ENCODE measurements around the gene SELE. TPM values are rescaled to one million over a fixed set of nuclear protein-coding genes. Genes with fewer than 3 reads are reported as not detected.

SELE gene, protein sequence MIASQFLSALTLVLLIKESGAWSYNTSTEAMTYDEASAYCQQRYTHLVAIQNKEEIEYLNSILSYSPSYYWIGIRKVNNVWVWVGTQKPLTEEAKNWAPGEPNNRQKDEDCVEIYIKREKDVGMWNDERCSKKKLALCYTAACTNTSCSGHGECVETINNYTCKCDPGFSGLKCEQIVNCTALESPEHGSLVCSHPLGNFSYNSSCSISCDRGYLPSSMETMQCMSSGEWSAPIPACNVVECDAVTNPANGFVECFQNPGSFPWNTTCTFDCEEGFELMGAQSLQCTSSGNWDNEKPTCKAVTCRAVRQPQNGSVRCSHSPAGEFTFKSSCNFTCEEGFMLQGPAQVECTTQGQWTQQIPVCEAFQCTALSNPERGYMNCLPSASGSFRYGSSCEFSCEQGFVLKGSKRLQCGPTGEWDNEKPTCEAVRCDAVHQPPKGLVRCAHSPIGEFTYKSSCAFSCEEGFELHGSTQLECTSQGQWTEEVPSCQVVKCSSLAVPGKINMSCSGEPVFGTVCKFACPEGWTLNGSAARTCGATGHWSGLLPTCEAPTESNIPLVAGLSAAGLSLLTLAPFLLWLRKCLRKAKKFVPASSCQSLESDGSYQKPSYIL
- total RNA-seq (2022) (not detected in 2 replicates), Bru-seq, nascent RNA (not detected), BruChase-seq, experiment 1, labeled RNA remaining after a 6-hour chase (not detected), BruChase-seq, experiment 2, labeled RNA remaining after a 2-hour chase (not detected)
- long read RNA-seq: 0 reads

DNA sequence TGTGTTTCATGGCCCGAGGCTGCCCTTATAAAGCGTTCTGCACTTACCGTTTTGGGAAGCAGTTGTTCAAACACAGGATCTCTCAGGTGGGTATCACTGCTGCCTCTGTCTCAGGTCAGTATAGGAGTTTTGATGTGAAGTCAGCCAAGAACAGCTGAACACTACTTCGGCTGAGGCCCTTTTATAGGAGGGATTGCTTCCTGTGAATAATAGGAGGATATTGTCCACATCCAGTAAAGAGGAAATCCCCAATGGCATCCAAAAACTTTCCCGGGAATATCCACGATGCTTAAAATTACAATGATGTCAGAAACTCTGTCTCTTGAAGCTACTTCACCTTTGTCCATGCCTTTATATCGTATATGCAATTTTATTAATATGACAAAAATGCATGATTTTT, at the start of gene SELE:
Gene SELE (minus strand): TSS at position 156 of the 400 bp plus-strand sequence. CDS start 467 bp downstream, outside the sequence.
- Mint-ChIP-seq H3K27ac (ENCODE audit: low read depth, unreplicated experiment) (no peak within 1 kb of the TSS), H3K4me3 (ENCODE audit: unreplicated experiment) (no peak within 1 kb of the TSS), H3K27me3 (ENCODE audit: insufficient read depth, unreplicated experiment) (peaks cover 27% of the 10 kb centered on the region), H3K4me1 (ENCODE audit: insufficient read depth, unreplicated experiment) (no peaks in the 10 kb centered on the region), H3K9me3 (ENCODE audit: unreplicated experiment) (no peaks in the 10 kb centered on the region), H3K36me3 (ENCODE audit: insufficient read depth, unreplicated experiment) (no peaks in the 10 kb centered on the region)
- CTCF ChIA-PET: interaction anchor here (1.0 to 1.1 kb wide), 2 partner anchors 132 to 184 kb away, joined by 3 to 4 read pairs; no protein-coding TSS in a partner anchor
- no TSS peak for BruUV-seq (replicated peaks)
- intact Hi-C loops (cut with micrococcal nuclease): no loop called here
- POLR2A ChIA-PET: no interaction called here
- no peak for DNase-seq (ENCODE audit: unreplicated experiment)
- TF ChIP-seq, protein P1, sequence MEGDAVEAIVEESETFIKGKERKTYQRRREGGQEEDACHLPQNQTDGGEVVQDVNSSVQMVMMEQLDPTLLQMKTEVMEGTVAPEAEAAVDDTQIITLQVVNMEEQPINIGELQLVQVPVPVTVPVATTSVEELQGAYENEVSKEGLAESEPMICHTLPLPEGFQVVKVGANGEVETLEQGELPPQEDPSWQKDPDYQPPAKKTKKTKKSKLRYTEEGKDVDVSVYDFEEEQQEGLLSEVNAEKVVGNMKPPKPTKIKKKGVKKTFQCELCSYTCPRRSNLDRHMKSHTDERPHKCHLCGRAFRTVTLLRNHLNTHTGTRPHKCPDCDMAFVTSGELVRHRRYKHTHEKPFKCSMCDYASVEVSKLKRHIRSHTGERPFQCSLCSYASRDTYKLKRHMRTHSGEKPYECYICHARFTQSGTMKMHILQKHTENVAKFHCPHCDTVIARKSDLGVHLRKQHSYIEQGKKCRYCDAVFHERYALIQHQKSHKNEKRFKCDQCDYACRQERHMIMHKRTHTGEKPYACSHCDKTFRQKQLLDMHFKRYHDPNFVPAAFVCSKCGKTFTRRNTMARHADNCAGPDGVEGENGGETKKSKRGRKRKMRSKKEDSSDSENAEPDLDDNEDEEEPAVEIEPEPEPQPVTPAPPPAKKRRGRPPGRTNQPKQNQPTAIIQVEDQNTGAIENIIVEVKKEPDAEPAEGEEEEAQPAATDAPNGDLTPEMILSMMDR (IDR thresholded peaks at IDR 0.05; ENCODE audit: unreplicated experiment): no peak

DNA sequence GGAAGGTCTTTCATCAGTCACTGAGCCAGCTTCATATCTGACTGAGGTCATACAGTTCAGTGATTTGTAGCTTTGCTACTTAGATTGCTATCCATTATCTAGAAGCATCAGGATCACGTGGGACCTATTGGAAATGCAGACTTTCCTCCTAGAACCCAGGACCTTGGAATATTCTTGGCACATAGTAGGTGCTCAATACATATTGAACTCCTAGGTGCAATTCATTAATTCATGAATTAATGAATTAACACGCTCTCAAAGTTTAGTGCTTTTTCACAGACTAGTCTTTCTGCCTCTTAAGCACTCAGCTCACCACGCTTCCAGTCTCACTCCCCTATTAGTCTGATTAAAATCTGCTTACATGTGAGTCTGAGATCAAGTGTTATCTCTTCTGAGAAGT, 48.7 kb upstream of the SELE start:
- CTCF ChIA-PET: interaction anchor here (0.6 to 2.6 kb wide), 4 partner anchors 9 to 992 kb away, joined by 3 to 22 read pairs (median 3); partner anchors contain the start of gene METTL18
- Mint-ChIP-seq H3K4me1 (ENCODE audit: insufficient read depth, unreplicated experiment) (peaks cover 5% of the 10 kb centered on the region), H3K27me3 (ENCODE audit: insufficient read depth, unreplicated experiment) (peaks cover 30% of the 10 kb centered on the region), H3K9me3 (ENCODE audit: unreplicated experiment) (no peaks in the 10 kb centered on the region), H3K4me3 (ENCODE audit: unreplicated experiment) (no peak overlapping the region), H3K36me3 (ENCODE audit: insufficient read depth, unreplicated experiment) (no peaks in the 10 kb centered on the region), H3K27ac (ENCODE audit: low read depth, unreplicated experiment) (no peak overlapping the region)
- no TSS peak for BruUV-seq (replicated peaks)
- POLR2A ChIA-PET: no interaction called here
- intact Hi-C loops (cut with micrococcal nuclease): no loop called here
- DNase-seq (ENCODE audit: unreplicated experiment): no peak
- TF ChIP-seq, protein P1 (IDR thresholded peaks at IDR 0.05; ENCODE audit: unreplicated experiment): no peak

DNA sequence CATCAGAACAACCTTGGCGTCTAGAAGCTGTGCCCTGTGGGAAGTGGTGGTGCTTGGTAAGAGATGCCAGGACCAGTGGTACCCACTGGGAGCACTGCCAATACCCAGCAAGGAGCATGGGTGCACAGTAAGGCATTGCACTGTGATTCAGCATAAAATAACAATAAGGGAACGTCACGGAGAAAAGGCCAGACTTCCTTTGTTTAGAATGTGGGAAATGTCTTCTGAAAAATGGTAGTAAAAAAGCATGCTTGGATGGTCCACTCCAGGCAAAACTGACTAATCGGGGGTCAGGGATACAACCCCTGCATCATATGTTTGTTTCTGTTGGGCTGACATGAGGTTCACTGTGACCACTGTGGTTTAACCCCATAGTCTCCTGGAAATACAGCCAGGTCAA, 46.1 kb upstream of the SELE start:
- TF ChIP-seq, protein P1 (IDR thresholded peaks at IDR 0.05; ENCODE audit: unreplicated experiment): no peak
- Mint-ChIP-seq H3K27ac (ENCODE audit: low read depth, unreplicated experiment) (no peak overlapping the region), H3K27me3 (ENCODE audit: insufficient read depth, unreplicated experiment) (peaks cover 11% of the 10 kb centered on the region), H3K9me3 (ENCODE audit: unreplicated experiment) (no peaks in the 10 kb centered on the region), H3K4me1 (ENCODE audit: insufficient read depth, unreplicated experiment) (peaks cover 5% of the 10 kb centered on the region), H3K4me3 (ENCODE audit: unreplicated experiment) (no peak overlapping the region), H3K36me3 (ENCODE audit: insufficient read depth, unreplicated experiment) (no peaks in the 10 kb centered on the region)
- ChIA-PET POLR2A (no interaction called here), CTCF (interaction anchor here (0.8 kb wide), 1 partner anchor 194 kb away, joined by 3 read pairs; the partner anchor contains the start of gene F5)
- BruUV-seq (replicated peaks): no TSS peak
- intact Hi-C loops (cut with micrococcal nuclease): no loop called here
- DNase-seq (ENCODE audit: unreplicated experiment): peak; percentile 57

DNA sequence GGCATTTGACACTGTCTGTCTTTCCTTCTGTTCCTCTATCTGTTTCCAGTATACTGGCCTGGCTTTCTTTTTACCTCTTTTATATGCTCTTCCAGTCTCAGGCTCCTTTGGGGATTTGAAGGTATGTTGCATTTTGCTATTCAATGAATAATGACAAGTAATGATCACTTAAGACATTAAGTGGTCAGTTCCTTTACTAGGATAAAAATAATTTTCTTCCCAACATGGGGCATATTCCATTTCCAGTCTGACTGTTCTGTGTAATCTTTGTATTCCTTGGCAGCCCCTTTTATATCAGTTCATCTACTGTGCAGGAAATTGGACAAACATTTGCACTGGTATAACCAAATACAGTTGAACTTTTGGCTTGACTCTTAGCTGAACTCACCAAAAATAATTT, 45.3 kb upstream of the SELE start:
- ChIA-PET CTCF (no interaction called here), POLR2A (no interaction called here)
- TF ChIP-seq, protein P1 (IDR thresholded peaks at IDR 0.05; ENCODE audit: unreplicated experiment): no peak
- no peaks in the 10 kb centered on the region for H3K9me3 Mint-ChIP-seq (ENCODE audit: unreplicated experiment)
- no peak overlapping the region for H3K27ac Mint-ChIP-seq (ENCODE audit: low read depth, unreplicated experiment)
- no peak overlapping the region for H3K4me3 Mint-ChIP-seq (ENCODE audit: unreplicated experiment)
- no TSS peak for BruUV-seq (replicated peaks)
- H3K4me1 Mint-ChIP-seq (ENCODE audit: insufficient read depth, unreplicated experiment): peaks cover 5% of the 10 kb centered on the region
- DNase-seq (ENCODE audit: unreplicated experiment): no peak
- H3K36me3 Mint-ChIP-seq (ENCODE audit: insufficient read depth, unreplicated experiment): no peaks in the 10 kb centered on the region
- H3K27me3 Mint-ChIP-seq (ENCODE audit: insufficient read depth, unreplicated experiment): peaks cover 3% of the 10 kb centered on the region
- intact Hi-C loops (cut with micrococcal nuclease): no loop called here
